GM19467 (cell line): ENCODE measurements around the gene NFIC.
"Not testable (repeated sequence)": the region's sequence is repeated elsewhere in the genome, so short reads cannot be mapped to it uniquely, and the experiment has no call there.

Source experiments
- ATAC-seq: cut with Tn5 transposase; IDR thresholded peaks from one replicate; pipeline ENCODE4 v1.9.1; 2021; ENCODE audit warnings: mild to moderate bottlenecking, moderate library complexity; ENCODE audit not compliant: unreplicated experiment

The NFIC gene

GRCh38 chr19:3448616-3449334 is 82.4 kb downstream of the NFIC start:
- ATAC-seq: no peak

DNA sequence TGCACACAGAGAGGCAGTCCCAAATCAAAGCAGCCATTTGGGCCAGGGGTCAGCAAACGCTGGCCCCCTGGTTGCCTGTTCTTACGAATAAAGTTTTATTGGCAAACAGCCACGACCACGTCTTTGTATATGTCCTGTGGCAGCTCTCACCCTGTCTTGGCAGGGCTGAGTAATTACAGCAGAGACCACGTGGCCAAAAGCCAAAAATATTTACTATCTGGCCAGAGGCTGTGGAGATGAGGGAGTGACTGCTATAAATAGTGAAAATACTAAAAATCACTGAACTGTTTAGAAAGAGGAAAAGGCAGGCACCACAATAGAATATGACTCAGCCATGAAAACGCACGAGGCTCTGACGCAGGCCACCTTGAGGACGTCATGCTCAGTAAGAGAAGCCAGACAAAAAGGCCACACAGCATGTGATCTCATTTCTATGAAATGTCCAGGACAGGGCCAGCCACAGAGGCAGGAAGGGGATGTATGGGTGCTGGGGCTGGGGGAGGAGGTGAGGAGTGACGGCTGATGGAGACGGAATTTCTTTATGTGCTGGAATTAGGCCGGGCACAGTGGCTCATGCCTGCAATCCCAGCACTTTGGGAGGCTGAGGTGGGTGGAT is 84.5 kb downstream of the NFIC start:
- ATAC-seq: no peak

DNA sequence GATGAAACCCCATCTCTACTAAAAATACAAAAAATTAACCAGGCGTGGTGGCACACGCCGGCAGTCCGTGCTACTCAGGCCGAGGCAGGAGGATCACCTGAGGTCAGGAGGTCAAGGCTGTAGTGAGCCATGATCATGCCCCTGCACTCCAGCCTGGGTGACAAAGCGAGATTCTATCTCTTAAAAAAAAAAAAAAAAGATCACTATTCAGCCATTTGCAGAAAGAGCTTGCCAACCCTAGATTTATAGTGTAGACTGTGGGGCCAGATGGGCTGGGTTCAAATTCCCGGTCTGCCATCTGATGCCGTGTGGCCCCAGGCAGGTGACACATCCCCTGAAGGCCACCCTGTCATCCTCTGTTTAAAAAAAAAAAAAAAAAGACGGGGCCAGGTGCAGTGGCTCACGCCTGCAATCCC is 85.1 kb downstream of the NFIC start:
- ATAC-seq: no peak

DNA sequence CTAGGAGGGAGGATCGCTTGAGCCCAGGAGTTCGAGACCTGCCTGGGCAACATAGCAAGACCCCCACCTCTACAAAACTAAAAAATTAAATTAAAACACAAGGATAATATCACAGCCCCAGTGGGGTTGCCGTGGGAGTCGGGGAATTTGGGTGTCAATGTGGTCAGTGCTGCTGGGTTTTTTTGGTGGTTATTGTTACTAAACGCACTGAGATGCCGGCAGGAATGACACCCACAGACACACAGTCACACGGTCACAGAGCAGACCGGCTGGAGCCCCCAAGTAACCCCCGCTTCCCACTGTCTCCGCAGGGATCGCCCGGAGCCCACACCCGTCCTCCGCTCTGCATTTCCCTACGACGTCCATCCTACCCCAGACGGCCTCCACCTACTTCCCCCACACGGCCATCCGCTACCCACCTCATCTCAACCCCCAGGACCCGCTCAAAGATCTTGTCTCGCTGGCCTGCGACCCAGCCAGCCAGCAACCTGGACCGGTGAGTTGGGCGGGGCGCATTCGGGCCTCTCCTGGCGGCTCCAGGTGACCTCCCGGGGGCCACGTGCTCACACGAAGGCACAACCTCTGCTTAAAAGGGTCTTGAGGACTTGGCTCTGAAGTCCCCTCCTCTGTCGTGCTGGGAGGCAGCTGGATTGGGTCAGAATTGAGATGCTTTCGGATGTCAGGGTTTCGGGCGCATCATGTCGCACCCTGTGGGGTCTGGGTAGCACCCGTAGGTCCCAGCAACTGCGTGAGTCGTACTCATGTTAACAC is 86.0 kb downstream of the NFIC start:
- ATAC-seq: no peak

GRCh38 chr19:3452942-3453214 is 86.5 kb downstream of the NFIC start:
- ATAC-seq: not testable (repeated sequence)

DNA sequence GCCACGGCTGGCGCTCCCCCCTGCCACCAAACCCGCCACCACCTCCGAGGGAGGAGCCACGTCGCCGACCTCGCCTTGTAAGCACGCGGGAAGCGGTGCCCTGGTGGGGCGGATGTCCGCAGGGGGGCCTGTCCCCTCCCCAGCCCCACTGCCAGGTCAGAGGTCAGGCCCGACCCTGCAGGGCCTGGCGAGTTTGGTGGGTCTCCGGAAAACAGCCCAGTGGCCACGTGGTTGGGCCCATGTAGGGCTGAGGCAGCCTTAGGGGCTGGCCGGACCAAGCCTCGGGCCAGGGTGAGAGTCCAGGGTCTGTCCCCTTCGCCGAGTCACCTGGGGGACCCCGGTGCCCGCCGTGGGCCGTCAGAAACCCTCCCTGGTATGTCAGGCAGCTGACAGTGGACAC is 87.5 kb downstream of the NFIC start:
- ATAC-seq: no peak

DNA sequence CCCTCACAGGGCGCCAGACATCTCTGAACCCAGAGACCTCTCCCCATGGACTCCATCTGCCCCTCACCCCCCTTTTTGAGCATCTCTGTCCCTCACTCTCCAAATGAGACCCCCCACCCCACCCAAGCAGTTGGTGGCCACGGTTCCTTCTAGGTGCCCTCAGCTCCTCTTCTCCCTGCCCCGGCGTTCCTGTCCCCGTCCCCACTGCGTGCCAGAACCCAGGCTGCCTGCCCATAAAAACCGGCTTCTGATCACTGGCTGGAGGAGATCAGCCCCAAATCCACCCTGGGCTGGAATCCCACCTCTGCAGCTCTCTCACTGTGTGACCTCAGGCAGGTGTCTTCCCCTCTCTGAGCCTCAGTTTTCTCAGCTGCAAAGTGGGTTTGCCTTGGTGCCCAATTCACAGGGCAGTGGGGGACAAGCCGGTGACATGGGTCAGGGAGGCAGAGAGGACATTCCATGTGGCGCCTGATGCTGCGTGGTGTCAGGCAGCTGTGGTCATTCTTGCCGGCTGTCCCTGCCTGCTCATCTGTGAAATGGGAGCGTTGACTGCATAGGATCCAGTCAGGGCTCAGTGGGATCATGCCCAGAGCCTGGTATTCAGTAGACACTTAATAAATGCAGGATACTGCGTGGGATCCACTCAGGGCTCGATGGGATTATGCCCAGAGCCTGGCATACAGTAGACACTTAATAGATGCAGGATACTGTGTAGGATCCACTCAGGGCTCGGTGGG is 88.4 kb downstream of the NFIC start:
- ATAC-seq: no peak

DNA sequence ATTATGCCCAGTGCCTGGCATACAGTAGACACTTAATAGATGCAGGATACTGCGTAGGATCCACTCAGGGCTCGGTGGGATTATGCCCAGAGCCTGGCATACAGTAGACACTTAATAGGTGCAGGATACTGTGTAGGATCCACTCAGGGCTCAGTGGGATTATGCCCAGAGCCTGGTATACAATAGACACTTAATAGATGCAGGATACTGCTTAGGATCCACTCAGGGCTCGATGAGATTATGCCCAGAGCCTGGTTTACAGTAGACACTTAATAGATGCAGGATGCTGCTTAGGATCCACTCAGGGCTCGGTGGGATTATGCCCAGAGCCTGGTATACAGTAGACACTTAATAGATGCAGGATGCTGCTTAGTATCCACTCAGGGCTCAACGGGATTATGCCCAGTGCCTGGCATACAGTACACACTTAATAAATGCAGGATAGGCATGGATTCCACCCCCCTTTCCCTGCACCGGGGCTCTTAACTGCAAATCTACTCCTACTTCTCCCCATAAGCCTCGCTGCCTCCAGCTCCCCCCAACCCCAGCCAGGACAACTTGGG is 89.1 kb downstream of the NFIC start:
- ATAC-seq: no peak

DNA sequence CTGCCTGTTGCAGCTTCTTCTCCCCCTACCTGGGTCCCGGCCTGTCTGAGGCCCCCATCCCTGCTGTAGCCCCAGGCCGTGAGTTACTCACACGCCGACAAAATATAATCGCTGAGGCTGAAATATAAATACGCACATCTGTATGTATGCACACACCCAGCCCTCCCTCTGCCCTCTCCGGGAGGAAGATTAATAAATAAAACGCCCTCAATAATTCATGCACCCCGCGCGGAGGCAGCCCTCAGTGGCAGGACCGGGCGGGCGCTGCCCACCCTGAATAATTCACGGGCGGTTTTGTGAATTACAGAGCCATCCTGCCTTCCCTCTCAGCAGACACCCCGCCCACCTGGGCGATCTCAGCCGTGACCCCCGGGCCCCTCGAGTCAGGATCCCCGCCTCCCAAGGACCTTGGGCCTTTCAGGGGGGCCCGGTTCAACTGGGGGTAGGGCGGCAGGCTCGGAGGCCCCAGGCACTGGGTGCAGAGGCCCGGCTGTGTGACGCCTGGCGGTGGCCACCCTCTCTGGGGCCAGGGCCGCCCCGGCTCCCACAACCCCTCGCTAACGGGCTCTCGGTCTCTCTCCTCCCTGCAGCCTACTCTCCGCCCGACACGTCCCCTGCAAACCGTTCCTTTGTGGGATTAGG is 89.7 kb downstream of the NFIC start:
- ATAC-seq: no peak

- no peak for ATAC-seq
Measured at GRCh38 chr19:3456925-3457527, 90.6 kb downstream of the NFIC start.

- ATAC-seq: no peak
Measured at GRCh38 chr19:3457528-3458228, 91.3 kb downstream of the NFIC start.

DNA sequence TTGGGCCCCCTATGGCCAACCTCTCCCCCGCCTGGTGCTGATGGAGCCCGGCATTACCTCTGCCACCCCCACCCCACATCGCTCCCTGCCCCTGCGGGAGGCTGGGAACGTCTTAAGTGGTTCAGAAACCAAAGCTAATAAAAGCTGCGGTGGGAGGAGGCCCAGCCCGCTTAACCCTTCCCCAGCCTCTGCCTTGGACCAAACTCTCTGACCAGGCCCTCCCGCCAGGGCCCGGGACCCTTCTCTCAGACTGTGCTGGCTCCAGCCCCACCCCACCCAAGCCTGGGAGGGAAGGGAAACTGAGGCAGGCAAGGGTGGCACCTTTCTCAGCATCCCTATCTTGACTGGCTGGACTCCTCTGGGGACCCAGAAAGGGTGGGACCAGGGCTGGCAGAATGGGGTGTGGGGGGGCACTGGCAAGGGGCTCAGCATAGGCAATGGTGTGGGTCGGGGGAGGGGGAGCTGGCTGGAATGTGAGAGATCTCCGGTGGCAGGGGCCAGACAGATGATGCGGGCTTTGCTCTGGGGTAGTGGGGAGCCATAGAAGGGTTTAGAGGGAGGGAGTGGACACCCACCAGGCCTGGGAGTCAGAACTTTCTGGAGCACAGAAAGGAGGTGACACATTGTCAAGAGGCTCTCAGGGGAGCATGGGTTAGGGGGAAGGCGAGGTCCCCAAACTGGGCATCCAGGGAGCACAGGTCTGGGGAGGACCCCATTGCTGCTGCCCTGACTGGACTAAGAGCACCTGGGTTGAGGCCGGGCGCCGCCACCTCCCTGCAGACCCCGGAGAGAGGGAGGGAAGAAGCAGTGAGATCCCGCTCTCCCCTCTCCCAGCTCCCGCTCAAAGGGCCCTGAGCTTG is 92.1 kb downstream of the NFIC start:
- ATAC-seq: no peak

GRCh38 chr19:3459089-3459881 is 92.9 kb downstream of the NFIC start:
- no peak for ATAC-seq

DNA sequence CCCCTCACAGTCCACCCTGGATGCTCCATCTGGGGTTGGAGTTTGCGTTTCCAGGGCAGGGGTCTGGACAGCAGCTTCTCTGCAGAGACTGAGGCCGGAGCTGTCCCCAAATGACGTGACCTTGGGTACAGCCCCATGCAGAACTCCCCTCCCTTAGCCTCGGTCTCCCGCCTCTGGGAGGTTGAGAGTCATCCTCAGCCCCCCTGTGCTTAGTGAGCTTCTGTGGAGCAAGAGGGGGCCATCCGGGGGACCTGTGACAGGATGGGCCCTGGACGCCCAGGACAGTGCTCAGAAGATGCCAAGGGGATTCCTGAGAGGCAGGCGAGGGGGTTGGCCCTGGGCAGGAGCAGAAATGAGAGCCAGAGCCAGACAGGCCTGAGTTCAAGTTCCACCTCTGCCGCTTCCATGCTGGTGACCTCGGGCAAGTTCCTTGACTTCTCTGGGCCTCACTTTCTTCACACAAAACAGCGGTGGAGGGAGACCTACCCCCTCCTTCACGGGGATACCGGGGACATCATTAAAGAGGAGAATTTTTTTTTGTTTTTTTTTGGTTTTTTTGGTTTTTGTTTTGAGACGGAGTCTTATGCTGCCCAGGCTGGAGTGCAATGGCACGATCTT is 93.7 kb downstream of the NFIC start:
- ATAC-seq: no peak

- ATAC-seq: no peak
Measured at GRCh38 chr19:3462991-3463713, 96.8 kb downstream of the NFIC start.

GRCh38 chr19:3463714-3464586 is 97.6 kb downstream of the NFIC start:
- ATAC-seq: no peak
